IMR-90 (cell line): ENCODE measurements around the gene JAK1. TPM values are rescaled to one million over a fixed set of nuclear protein-coding genes. Genes with fewer than 3 reads are reported as not detected.

Experiments
- ATAC-seq: fragments of 200-7000 bp; cut with Tn5 transposase; 2 replicates; pipeline ENCODE4 v1.9.1; 2020; ENCODE audit warnings: low read depth, mild to moderate bottlenecking, moderate library complexity
- BruUV-seq: library from RNA; stranded (reverse); fragments of 400-500 nt; replicated peaks from 2 replicates; lab custom pipeline; 2021; lab: Mats Ljungman, UMichigan
- CTCF ChIA-PET: fragments of 300-600 bp; formaldehyde crosslinking; extraction: SDS; loops from one replicate; lab custom pipeline; 2021; ENCODE audit warnings: antibody characterized with exemption; lab: Yijun Ruan, JAX
- POLR2A ChIA-PET: fragments of 300-600 bp; sonication (Branson Sonifier 250); formaldehyde crosslinking; loops from one replicate; lab custom pipeline; 2022; ENCODE audit warnings: antibody characterized with exemption; ENCODE audit not compliant: unreplicated experiment; lab: Charles Lee
- DNase-seq: peaks from one replicate; pipeline ENCODE4 v3.0.0; 2013
- H2AFZ ChIP-seq: replicated peaks from 2 replicates; pipeline ENCODE3; 2013; ENCODE audit warnings: low read length, mild to moderate bottlenecking; ENCODE audit not compliant: poor library complexity
- H2AK5ac ChIP-seq: 2 replicates; pipeline ENCODE4 v1.6.1; 2013; ENCODE audit warnings: low read depth, low read length, inconsistent platforms
- H2AK9ac ChIP-seq: replicated peaks from 2 replicates; pipeline ENCODE3; 2013; ENCODE audit warnings: mild to moderate bottlenecking, low read depth, low read length, moderate library complexity; ENCODE audit not compliant: poor library complexity
- H2BK120ac ChIP-seq: 2 replicates; pipeline ENCODE4 v1.6.1; 2013; ENCODE audit warnings: low read depth, low read length, inconsistent platforms
- H2BK15ac ChIP-seq: 3 replicates; pipeline ENCODE4 v1.6.1; 2013; ENCODE audit warnings: low read depth, low read length, inconsistent platforms
- H2BK20ac ChIP-seq: 2 replicates; pipeline ENCODE4 v1.6.1; 2013; ENCODE audit warnings: low read depth, mild to moderate bottlenecking, inconsistent platforms, low read length, moderate library complexity
- H2BK5ac ChIP-seq: 2 replicates; pipeline ENCODE4 v1.6.1; 2013; ENCODE audit warnings: mild to moderate bottlenecking, low read depth, low read length, inconsistent platforms; ENCODE audit not compliant: poor library complexity, severe bottlenecking
- H3K14ac ChIP-seq: replicated peaks from 2 replicates; pipeline ENCODE4 v1.6.1; 2013; ENCODE audit warnings: low read depth, low read length, inconsistent platforms
- H3K18ac ChIP-seq: 2 replicates; pipeline ENCODE4 v1.6.1; 2013; ENCODE audit warnings: low read depth, low read length, control low read depth
- H3K23ac ChIP-seq: 2 replicates; pipeline ENCODE4 v1.6.1; 2013; ENCODE audit warnings: low read depth, low read length, inconsistent platforms
- H3K27ac ChIP-seq: 2 replicates; pipeline ENCODE4 v1.5.1; 2013; ENCODE audit warnings: mild to moderate bottlenecking, control low read depth, low read length; ENCODE audit not compliant: insufficient read depth
- H3K27me3 ChIP-seq: 2 replicates; pipeline ENCODE4 v1.6.1; 2013; ENCODE audit warnings: low read length; ENCODE audit not compliant: control insufficient read depth, insufficient read depth
- H3K36me3 ChIP-seq: 2 replicates; pipeline ENCODE4 v1.6.1; 2013; ENCODE audit warnings: low read length, mixed read lengths; ENCODE audit not compliant: control insufficient read depth, insufficient read depth
- H3K4ac ChIP-seq: 2 replicates; pipeline ENCODE4 v1.6.1; 2013; ENCODE audit warnings: low read depth, low read length, inconsistent platforms
- H3K4me1 ChIP-seq: 2 replicates; pipeline ENCODE4 v1.6.1; 2013; ENCODE audit warnings: low read length, mixed read lengths; ENCODE audit not compliant: control insufficient read depth, insufficient read depth
- H3K4me2 ChIP-seq: 2 replicates; pipeline ENCODE4 v1.6.1; 2013; ENCODE audit warnings: low read depth, mild to moderate bottlenecking, control low read depth, low read length, moderate library complexity
- H3K4me3 ChIP-seq: 2 replicates; pipeline ENCODE4 v1.5.1; 2013; ENCODE audit warnings: low read depth, mild to moderate bottlenecking, control low read depth, low read length, moderate library complexity; ENCODE audit not compliant: insufficient read depth
- H3K56ac ChIP-seq: 2 replicates; pipeline ENCODE4 v1.6.1; 2013; ENCODE audit warnings: low read length, inconsistent platforms; ENCODE audit not compliant: insufficient read depth; ENCODE audit errors: extremely low read depth
- H3K79me1 ChIP-seq, 2 experiments: 2 replicates each; pipeline ENCODE4 v1.6.1; 2013; ENCODE audit warnings: low read length in 2 of 2, inconsistent platforms in 1 of 2, low read depth in 1 of 2
- H3K9ac ChIP-seq: 2 replicates; pipeline ENCODE4 v1.6.1; 2013; ENCODE audit warnings: low read depth, low read length, control low read depth
- H3K9me1 ChIP-seq: 2 replicates; pipeline ENCODE4 v1.6.1; 2013; ENCODE audit warnings: low read length, inconsistent platforms; ENCODE audit not compliant: insufficient read depth
- H3K9me3 ChIP-seq: 2 replicates; pipeline ENCODE4 v1.6.1; 2013; ENCODE audit warnings: low read length; ENCODE audit not compliant: control insufficient read depth, insufficient read depth
- H4K20me1 ChIP-seq: 2 replicates; pipeline ENCODE4 v1.6.1; 2013; ENCODE audit warnings: low read length, inconsistent platforms; ENCODE audit not compliant: insufficient read depth
- H4K5ac ChIP-seq: 2 replicates; pipeline ENCODE4 v1.6.1; 2013; ENCODE audit warnings: mild to moderate bottlenecking, low read depth, low read length, control low read depth
- H4K8ac ChIP-seq, 2 experiments: 2 replicates each; pipeline ENCODE4 v1.6.1; 2013; ENCODE audit warnings: low read depth in 2 of 2, low read length in 2 of 2, control low read depth in 1 of 2, inconsistent platforms in 1 of 2
- H4K91ac ChIP-seq: 2 replicates; pipeline ENCODE4 v1.6.1; 2013; ENCODE audit warnings: low read depth, low read length, inconsistent platforms; ENCODE audit not compliant: insufficient read depth
- BHLHE40 ChIP-seq: fragments of 150-350 bp; IDR thresholded peaks from 2 replicates; pipeline ENCODE4 v1.6.1; 2016; ENCODE audit warnings: mild to moderate bottlenecking, low read depth, low read length
- CHD1 ChIP-seq: IDR thresholded peaks from 2 replicates; pipeline ENCODE4 v1.6.1; 2012; ENCODE audit warnings: low read depth, low read length, improper control_type of control experiment
- FOS ChIP-seq: fragments of 150-350 bp; IDR thresholded peaks from 2 replicates; pipeline ENCODE4 v1.6.1; 2016; ENCODE audit warnings: low read depth, low read length
- NFE2L2 ChIP-seq: fragments of 150-350 bp; IDR thresholded peaks from 2 replicates; pipeline ENCODE4 v1.6.1; 2016; ENCODE audit warnings: low read depth, mild to moderate bottlenecking, low read length
- RCOR1 ChIP-seq: IDR thresholded peaks from 2 replicates; pipeline ENCODE4 v1.6.1; 2012; ENCODE audit warnings: mild to moderate bottlenecking, low read length, improper control_type of control experiment; ENCODE audit not compliant: insufficient replicate concordance
- RFX5 ChIP-seq: IDR thresholded peaks from 2 replicates; pipeline ENCODE4 v1.8.0; 2012; ENCODE audit warnings: low read depth, mild to moderate bottlenecking, low read length, moderate library complexity
- dilution Hi-C: fragments of 300-500 bp; cut with HindIII; formaldehyde crosslinking; loops from one replicate; pipeline ENCODE4 v1.14.3; 2018; ENCODE audit warnings: low sequenced_read_pairs; ENCODE audit not compliant: unreplicated experiment
- in situ Hi-C: fragments of 300-500 bp; cut with MboI; formaldehyde crosslinking; loops from 3 replicates; pipeline ENCODE4 v1.14.3; 2019; ENCODE audit warnings: low sequenced_read_pairs, inconsistent platforms, mixed read lengths
- intact Hi-C: fragments of 100-400 bp; cut with micrococcal nuclease; formaldehyde crosslinking; loops from 2 replicates; pipeline ENCODE4 v1.10.0; 2022
- polyA plus RNA-seq, 3 experiments: library from polyadenylated mRNA; depleted of rRNA; stranded (reverse); fragments of >200 nt; gene quantifications; 2 replicates each; pipeline ENCODE4 v1.2.3, GENCODE V29; 2012; ENCODE audit warnings: low replicate concordance in 1 of 3
- total RNA-seq: library from RNA; depleted of rRNA; stranded (reverse); fragments of >200 nt; gene quantifications from 2 replicates; pipeline ENCODE4 v1.2.3, GENCODE V29; 2012
- TF ChIP-seq, protein P1 (sequence below): fragments of 150-350 bp; IDR thresholded peaks from 2 replicates; pipeline ENCODE4 v1.6.1; 2016; ENCODE audit warnings: low read depth, mild to moderate bottlenecking, low read length, moderate library complexity, borderline replicate concordance
- TF ChIP-seq, protein P2 (sequence below): conservative IDR thresholded peaks from 2 replicates; pipeline ENCODE4 v1.5.1; 2012; ENCODE audit warnings: mild to moderate bottlenecking, low read depth, low read length, improper control_type of control experiment

The JAK1 gene
- total and polyA plus RNA-seq, 2 of the 4 experiments (the other 2 are of a cell fraction), result 76.9 to 103 TPM

DNA sequence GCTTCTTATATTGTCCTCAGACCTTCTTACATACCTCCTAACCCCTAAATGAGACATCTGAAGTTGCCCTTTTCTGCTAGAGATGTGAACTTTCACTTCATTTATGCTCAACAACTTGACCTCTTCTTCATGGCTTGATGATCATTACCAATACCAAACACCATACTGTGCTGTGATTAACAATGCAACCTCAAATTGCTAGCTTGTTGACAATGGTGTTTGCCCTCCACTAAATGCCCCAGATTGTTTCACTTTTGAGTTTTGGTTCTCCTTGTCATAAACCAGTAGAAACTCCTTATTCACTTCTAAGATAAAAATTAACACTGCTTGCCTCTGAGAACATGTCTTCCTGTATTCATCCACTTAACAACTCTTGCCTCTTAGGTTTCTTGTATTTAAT lies 5.6 kb downstream of the JAK1 start:
- Histone ChIP-seq H3K9ac (no peak overlapping the region), H2BK20ac (no peak overlapping the region), H3K36me3 (no peaks in the 10 kb centered on the region), H3K23ac (no peak overlapping the region; the same call in 1 of the 2 replicates), H3K4me3 (no peak overlapping the region), H2AFZ (no peak overlapping the region), H3K9me3 (no peaks in the 10 kb centered on the region), H3K18ac (no peak overlapping the region), H3K4me2 (no peak overlapping the region), H2BK120ac (no peak overlapping the region), H4K8ac (no peak overlapping the region), H3K14ac (no peak overlapping the region), H3K9me1 (peaks cover 19% of the 10 kb centered on the region), H3K79me1 (peaks cover 39 to 81% of the 10 kb centered on the region in 2 experiments), H3K27me3 (no peaks in the 10 kb centered on the region), H3K56ac (no peak overlapping the region), H4K91ac (no peak overlapping the region), H4K20me1 (peaks cover 81% of the 10 kb centered on the region), H3K4ac (no peak overlapping the region), H2BK5ac (no peak overlapping the region), H3K4me1 (peaks cover 10% of the 10 kb centered on the region), H4K5ac (no peak overlapping the region), H3K27ac (no peak overlapping the region), H2BK15ac (no peak overlapping the region), H2AK9ac (no peak overlapping the region), H2AK5ac (no peak overlapping the region)
- TF ChIP-seq, protein P1, sequence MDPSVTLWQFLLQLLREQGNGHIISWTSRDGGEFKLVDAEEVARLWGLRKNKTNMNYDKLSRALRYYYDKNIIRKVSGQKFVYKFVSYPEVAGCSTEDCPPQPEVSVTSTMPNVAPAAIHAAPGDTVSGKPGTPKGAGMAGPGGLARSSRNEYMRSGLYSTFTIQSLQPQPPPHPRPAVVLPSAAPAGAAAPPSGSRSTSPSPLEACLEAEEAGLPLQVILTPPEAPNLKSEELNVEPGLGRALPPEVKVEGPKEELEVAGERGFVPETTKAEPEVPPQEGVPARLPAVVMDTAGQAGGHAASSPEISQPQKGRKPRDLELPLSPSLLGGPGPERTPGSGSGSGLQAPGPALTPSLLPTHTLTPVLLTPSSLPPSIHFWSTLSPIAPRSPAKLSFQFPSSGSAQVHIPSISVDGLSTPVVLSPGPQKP, result no peak
- TF ChIP-seq, protein P2, sequence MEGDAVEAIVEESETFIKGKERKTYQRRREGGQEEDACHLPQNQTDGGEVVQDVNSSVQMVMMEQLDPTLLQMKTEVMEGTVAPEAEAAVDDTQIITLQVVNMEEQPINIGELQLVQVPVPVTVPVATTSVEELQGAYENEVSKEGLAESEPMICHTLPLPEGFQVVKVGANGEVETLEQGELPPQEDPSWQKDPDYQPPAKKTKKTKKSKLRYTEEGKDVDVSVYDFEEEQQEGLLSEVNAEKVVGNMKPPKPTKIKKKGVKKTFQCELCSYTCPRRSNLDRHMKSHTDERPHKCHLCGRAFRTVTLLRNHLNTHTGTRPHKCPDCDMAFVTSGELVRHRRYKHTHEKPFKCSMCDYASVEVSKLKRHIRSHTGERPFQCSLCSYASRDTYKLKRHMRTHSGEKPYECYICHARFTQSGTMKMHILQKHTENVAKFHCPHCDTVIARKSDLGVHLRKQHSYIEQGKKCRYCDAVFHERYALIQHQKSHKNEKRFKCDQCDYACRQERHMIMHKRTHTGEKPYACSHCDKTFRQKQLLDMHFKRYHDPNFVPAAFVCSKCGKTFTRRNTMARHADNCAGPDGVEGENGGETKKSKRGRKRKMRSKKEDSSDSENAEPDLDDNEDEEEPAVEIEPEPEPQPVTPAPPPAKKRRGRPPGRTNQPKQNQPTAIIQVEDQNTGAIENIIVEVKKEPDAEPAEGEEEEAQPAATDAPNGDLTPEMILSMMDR, result no peak
- TF ChIP-seq FOS, result no peak
- no peak for TF ChIP-seq NFE2L2
- TF ChIP-seq RFX5, result no peak
- no peak for TF ChIP-seq RCOR1
- TF ChIP-seq CHD1, result no peak
- no peak for TF ChIP-seq BHLHE40
- ATAC-seq (no peak), DNase-seq (no peak)
- intact Hi-C loops (no loop called here), dilution Hi-C loops (no loop called here), in situ Hi-C loops (no loop called here)
- no TSS peak for BruUV-seq
- ChIA-PET POLR2A (no interaction called here), CTCF (interaction anchor here (0.7 kb wide), 2 partner anchors 17 to 869 kb away, joined by 3 to 5 read pairs; no protein-coding TSS in a partner anchor)
